Glutamatergic neuron (in vitro differentiated cells): ENCODE results near the gene TNFRSF4. TPM values are rescaled to one million over a fixed set of nuclear protein-coding genes. Genes with fewer than 3 reads are reported as not detected.

Experiments used
- DNase-seq: peaks from one replicate; pipeline ENCODE4 v3.0.0; 2022
- H3K27ac Mint-ChIP-seq: one replicate; pipeline ENCODE4 v1.8.0; 2020; ENCODE audit warnings: mild to moderate bottlenecking, mixed read lengths, inconsistent platforms; ENCODE audit not compliant: unreplicated experiment
- H3K27me3 Mint-ChIP-seq: one replicate; pipeline ENCODE4 v1.8.0; 2020; ENCODE audit warnings: mild to moderate bottlenecking, moderate library complexity, mixed read lengths, inconsistent platforms; ENCODE audit not compliant: unreplicated experiment
- H3K36me3 Mint-ChIP-seq: one replicate; pipeline ENCODE4 v1.8.0; 2020; ENCODE audit warnings: mild to moderate bottlenecking, mixed read lengths, inconsistent platforms; ENCODE audit not compliant: unreplicated experiment
- H3K4me1 Mint-ChIP-seq: one replicate; pipeline ENCODE4 v1.8.0; 2020; ENCODE audit warnings: mild to moderate bottlenecking, low read depth, mixed read lengths, inconsistent platforms; ENCODE audit not compliant: unreplicated experiment
- H3K4me3 Mint-ChIP-seq: one replicate; pipeline ENCODE4 v1.8.0; 2020; ENCODE audit warnings: mild to moderate bottlenecking, mixed read lengths, inconsistent platforms; ENCODE audit not compliant: unreplicated experiment
- H3K9me3 Mint-ChIP-seq: one replicate; pipeline ENCODE4 v1.8.0; 2020; ENCODE audit warnings: mild to moderate bottlenecking, moderate library complexity, mixed read lengths, inconsistent platforms; ENCODE audit not compliant: unreplicated experiment
- CTCF ChIP-seq: fragments of 200-600 bp; sonication (generic); IDR thresholded peaks from one replicate; pipeline ENCODE4 v1.5.0; 2021; ENCODE audit not compliant: partially characterized antibody, unreplicated experiment
- total RNA-seq: library from RNA; stranded (reverse); fragmentation: NEBNext Ultra II Directional; extraction: Animal tissue kit (Norgen Biotek cat#: 25700); gene quantifications from one replicate; pipeline ENCODE4 v1.2.1, GENCODE V29; 2021; ENCODE audit not compliant: unreplicated experiment

Gene TNFRSF4
- total RNA-seq, 1 donor from 2014 or later = 0.29 TPM

- Mint-ChIP-seq H3K36me3 (peaks cover 11% of the 10 kb centered on the region), H3K4me3 (peak overlapping the region; percentile 25), H3K9me3 (peaks cover 19% of the 10 kb centered on the region), H3K4me1 (peaks cover 15% of the 10 kb centered on the region), H3K27ac (peak overlapping the region; percentile 76), H3K27me3 (peaks cover 18% of the 10 kb centered on the region)
- no peak for TF ChIP-seq CTCF
- DNase-seq = no peak
Observed at GRCh38 chr1:1234180-1234808, 20.3 kb upstream of the TNFRSF4 start.

- TF ChIP-seq CTCF = no peak
- H3K27ac Mint-ChIP-seq = peak overlapping the region; percentile 67
- DNase-seq = no peak
- H3K27me3 Mint-ChIP-seq = peaks cover 18% of the 10 kb centered on the region
- H3K4me3 Mint-ChIP-seq = peak overlapping the region; percentile 81
- peaks cover 11% of the 10 kb centered on the region for H3K36me3 Mint-ChIP-seq
- H3K9me3 Mint-ChIP-seq = peaks cover 19% of the 10 kb centered on the region
- peaks cover 15% of the 10 kb centered on the region for H3K4me1 Mint-ChIP-seq
Observed at GRCh38 chr1:1233567-1233892, 19.6 kb upstream of the TNFRSF4 start.

- Mint-ChIP-seq H3K4me3 (peak overlapping the region; percentile 81), H3K27ac (peak overlapping the region; percentile 67), H3K9me3 (peaks cover 19% of the 10 kb centered on the region)
Observed at GRCh38 chr1:1232796-1233566, 19.0 kb upstream of the TNFRSF4 start.

GRCh38 chr1:1232208-1232795 is 18.3 kb upstream of the TNFRSF4 start, which contains the start of gene B3GALT6:
Gene B3GALT6, plus strand, starts transcription at chr1:1232237. Its CDS starts 42 bp downstream, at chr1:1232279.
- no peak for TF ChIP-seq CTCF
- H3K9me3 Mint-ChIP-seq = peaks cover 19% of the 10 kb centered on the region
- DNase-seq = no peak
- peaks cover 18% of the 10 kb centered on the region for H3K27me3 Mint-ChIP-seq
- peak within 1 kb of the TSS; percentile 89 for H3K27ac Mint-ChIP-seq
- peaks cover 15% of the 10 kb centered on the region for H3K4me1 Mint-ChIP-seq
- peaks cover 11% of the 10 kb centered on the region for H3K36me3 Mint-ChIP-seq
- H3K4me3 Mint-ChIP-seq = peak within 1 kb of the TSS; percentile 92

More at GRCh38 chr1:1232796-1233566, 19.0 kb upstream of the TNFRSF4 start:
- no peak for TF ChIP-seq CTCF
- Mint-ChIP-seq H3K36me3 (peaks cover 11% of the 10 kb centered on the region), H3K4me1 (peaks cover 15% of the 10 kb centered on the region), H3K27me3 (peaks cover 18% of the 10 kb centered on the region)
- no peak for DNase-seq
